Activated CD8-positive, alpha-beta T cell treated with anti-CD3 and anti-CD28 coated beads for 36 hours (primary cell): ENCODE measurements around the gene ENTREP1. TPM values are rescaled to one million over a fixed set of nuclear protein-coding genes. Genes with fewer than 3 reads are reported as not detected.

ENCODE experiments used
- ATAC-seq: fragments of 200-7000 bp; cut with Tn5 transposase; one replicate; pipeline ENCODE4 v1.10.0; 2021; ENCODE audit warnings: mild to moderate bottlenecking, moderate library complexity
- CTCF ChIA-PET: fragments of 350-600 bp; sonication (Branson Sonifier 250); formaldehyde crosslinking; loops from one replicate; lab custom pipeline; 2021; ENCODE audit warnings: antibody characterized with exemption; lab: Charles Lee
- POLR2A ChIA-PET: fragments of 350-600 bp; sonication (Branson Sonifier 250); formaldehyde crosslinking; loops from one replicate; lab custom pipeline; 2021; ENCODE audit warnings: antibody characterized with exemption; lab: Charles Lee
- DNase-seq: peaks from one replicate; pipeline ENCODE4 v3.0.0-alpha.2; 2020
- H3K27ac Mint-ChIP-seq: one replicate; pipeline ENCODE4 v1.8.0; 2021; ENCODE audit warnings: mild to moderate bottlenecking, mixed read lengths
- H3K27me3 Mint-ChIP-seq: one replicate; pipeline ENCODE4 v1.8.0; 2021; ENCODE audit warnings: mixed read lengths
- H3K36me3 Mint-ChIP-seq: one replicate; pipeline ENCODE4 v1.8.0; 2021; ENCODE audit warnings: low read depth, mixed read lengths
- H3K4me1 Mint-ChIP-seq: one replicate; pipeline ENCODE4 v1.8.0; 2021; ENCODE audit warnings: low read depth, mixed read lengths
- H3K4me3 Mint-ChIP-seq: one replicate; pipeline ENCODE4 v1.8.0; 2021; ENCODE audit warnings: mild to moderate bottlenecking, moderate library complexity, mixed read lengths
- H3K9me3 Mint-ChIP-seq: one replicate; pipeline ENCODE4 v1.8.0; 2021; ENCODE audit warnings: mixed read lengths
- intact Hi-C: fragments of 100-400 bp; cut with micrococcal nuclease; formaldehyde crosslinking; loops from one replicate; pipeline ENCODE4 v1.10.0; 2022
- total RNA-seq, 2 experiments: library from RNA; stranded (reverse); gene quantifications; one replicate each; pipeline ENCODE4 v1.2.3, GENCODE V29; 2021
- TF ChIP-seq, protein P1 (sequence below): fragments of 200-600 bp; IDR thresholded peaks from one replicate; pipeline ENCODE4 v1.8.0; 2022; ENCODE audit warnings: antibody characterized with exemption, mild to moderate bottlenecking

Gene ENTREP1
- total RNA-seq, 2 experiments from 2014 or later, result not detected

DNA sequence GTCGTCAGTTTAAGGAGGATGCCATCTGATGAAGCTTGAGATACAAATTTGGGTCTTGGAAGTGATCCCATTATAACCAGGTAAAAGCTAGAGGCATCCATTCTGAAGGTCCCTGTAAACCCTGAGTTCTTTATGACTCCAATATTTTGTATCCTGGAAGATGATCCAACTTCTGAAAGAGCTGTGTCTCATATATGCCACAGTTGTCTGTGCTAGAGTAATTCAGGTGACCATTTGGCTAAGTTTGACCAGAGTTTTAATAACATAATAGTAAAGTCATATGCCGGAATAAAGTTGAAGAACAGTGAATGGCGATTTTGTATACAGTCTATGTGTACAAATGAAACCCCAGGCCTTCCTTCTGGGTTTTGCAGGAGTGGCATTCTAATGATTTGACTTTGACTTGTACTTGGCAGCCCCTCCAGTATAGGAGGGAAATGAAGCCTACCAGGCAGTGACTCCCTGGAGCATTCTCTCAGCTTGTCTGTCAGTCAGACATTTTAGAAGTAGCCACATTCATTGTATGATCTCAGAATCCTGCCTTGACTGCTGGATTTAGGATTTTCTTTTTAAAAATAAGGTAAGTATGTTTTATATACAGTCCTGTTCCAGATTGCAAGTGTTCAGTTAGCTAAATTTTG, 39.6 kb downstream of the ENTREP1 start:
- no peaks in the 10 kb centered on the region for H3K36me3 Mint-ChIP-seq
- CTCF ChIA-PET, result interaction anchor here (0.6 kb wide), 1 partner anchor 277 kb away, joined by 4 read pairs; no protein-coding TSS in a partner anchor
- H3K27me3 Mint-ChIP-seq, result peaks cover 16% of the 10 kb centered on the region
- H3K4me3 Mint-ChIP-seq, result no peak overlapping the region
- intact Hi-C loops, result no loop called here
- ATAC-seq, result no peak
- peaks cover 2% of the 10 kb centered on the region for H3K9me3 Mint-ChIP-seq
- TF ChIP-seq, protein P1, sequence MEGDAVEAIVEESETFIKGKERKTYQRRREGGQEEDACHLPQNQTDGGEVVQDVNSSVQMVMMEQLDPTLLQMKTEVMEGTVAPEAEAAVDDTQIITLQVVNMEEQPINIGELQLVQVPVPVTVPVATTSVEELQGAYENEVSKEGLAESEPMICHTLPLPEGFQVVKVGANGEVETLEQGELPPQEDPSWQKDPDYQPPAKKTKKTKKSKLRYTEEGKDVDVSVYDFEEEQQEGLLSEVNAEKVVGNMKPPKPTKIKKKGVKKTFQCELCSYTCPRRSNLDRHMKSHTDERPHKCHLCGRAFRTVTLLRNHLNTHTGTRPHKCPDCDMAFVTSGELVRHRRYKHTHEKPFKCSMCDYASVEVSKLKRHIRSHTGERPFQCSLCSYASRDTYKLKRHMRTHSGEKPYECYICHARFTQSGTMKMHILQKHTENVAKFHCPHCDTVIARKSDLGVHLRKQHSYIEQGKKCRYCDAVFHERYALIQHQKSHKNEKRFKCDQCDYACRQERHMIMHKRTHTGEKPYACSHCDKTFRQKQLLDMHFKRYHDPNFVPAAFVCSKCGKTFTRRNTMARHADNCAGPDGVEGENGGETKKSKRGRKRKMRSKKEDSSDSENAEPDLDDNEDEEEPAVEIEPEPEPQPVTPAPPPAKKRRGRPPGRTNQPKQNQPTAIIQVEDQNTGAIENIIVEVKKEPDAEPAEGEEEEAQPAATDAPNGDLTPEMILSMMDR, result no peak
- no peak for DNase-seq
- no peaks in the 10 kb centered on the region for H3K4me1 Mint-ChIP-seq
- POLR2A ChIA-PET, result no interaction called here
- H3K27ac Mint-ChIP-seq, result no peak overlapping the region

DNA sequence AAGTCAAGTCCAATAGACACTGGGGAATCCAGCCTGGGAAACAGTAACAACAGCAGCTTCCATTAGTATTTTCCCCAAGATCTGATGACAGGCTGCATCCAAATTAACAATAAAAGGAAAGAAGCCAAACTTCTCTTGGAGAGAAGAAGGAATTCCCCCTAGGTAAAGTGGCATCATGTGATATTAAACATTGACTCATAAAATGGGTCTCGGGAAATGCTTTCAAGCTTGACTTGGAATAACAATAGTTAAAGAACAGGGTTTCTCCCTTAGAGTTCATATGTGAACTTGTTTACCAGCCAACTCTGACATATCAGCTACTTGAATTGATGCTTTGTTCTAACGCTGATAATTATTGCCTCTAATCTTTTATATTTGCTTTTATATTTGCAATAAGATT, 45.4 kb downstream of the ENTREP1 start:
- Mint-ChIP-seq H3K27ac (no peak overlapping the region), H3K4me1 (no peaks in the 10 kb centered on the region), H3K27me3 (peaks cover 19% of the 10 kb centered on the region), H3K9me3 (peaks cover 2% of the 10 kb centered on the region), H3K4me3 (no peak overlapping the region), H3K36me3 (no peaks in the 10 kb centered on the region)
- intact Hi-C loops, result no loop called here
- CTCF ChIA-PET, result no interaction called here
- DNase-seq (no peak), ATAC-seq (no peak)
- TF ChIP-seq, protein P1, result no peak
- POLR2A ChIA-PET, result no interaction called here

GRCh38 chr9:69371001-69371400, 46.0 kb downstream of the ENTREP1 start:
- H3K4me3 Mint-ChIP-seq, result no peak overlapping the region
- intact Hi-C loops, result no loop called here
- CTCF ChIA-PET, result no interaction called here
- peaks cover 17% of the 10 kb centered on the region for H3K27me3 Mint-ChIP-seq
- ATAC-seq, result no peak
- H3K36me3 Mint-ChIP-seq, result no peaks in the 10 kb centered on the region
- POLR2A ChIA-PET, result interaction anchor here (0.6 to 0.9 kb wide), 2 partner anchors 26 to 650 kb away, joined by 3 read pairs; no protein-coding TSS in a partner anchor
- no peak for DNase-seq
- TF ChIP-seq, protein P1, result no peak
- H3K9me3 Mint-ChIP-seq, result peaks cover 2% of the 10 kb centered on the region
- no peak overlapping the region for H3K27ac Mint-ChIP-seq
- no peaks in the 10 kb centered on the region for H3K4me1 Mint-ChIP-seq

DNA sequence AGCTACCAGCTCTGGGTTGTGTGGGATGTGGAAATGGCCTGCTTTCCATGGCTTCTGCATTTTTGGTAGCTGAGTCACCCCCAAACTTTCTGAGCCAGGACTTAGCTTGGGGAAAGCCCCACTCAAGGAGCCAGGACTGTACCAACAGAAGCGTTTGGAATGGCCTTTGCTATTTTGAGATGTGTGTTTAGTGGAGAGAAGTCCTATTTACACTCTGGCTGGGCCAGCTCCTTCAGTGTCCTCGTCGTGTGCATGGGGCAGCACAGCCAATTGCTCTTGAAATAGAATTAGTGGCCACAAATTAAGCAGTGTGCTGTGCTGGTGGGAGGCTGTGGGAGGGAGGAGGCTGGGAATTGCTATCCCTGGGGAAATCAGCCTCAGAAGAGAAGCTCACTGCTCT, 51.6 kb downstream of the ENTREP1 start:
- TF ChIP-seq, protein P1, result no peak
- H3K27ac Mint-ChIP-seq, result no peak overlapping the region
- CTCF ChIA-PET, result interaction anchor here (1.9 kb wide), 1 partner anchor 46 kb away, joined by 5 read pairs; no protein-coding TSS in a partner anchor
- no peaks in the 10 kb centered on the region for H3K4me1 Mint-ChIP-seq
- H3K36me3 Mint-ChIP-seq, result no peaks in the 10 kb centered on the region
- no peak for ATAC-seq
- POLR2A ChIA-PET, result no interaction called here
- intact Hi-C loops, result no loop called here
- no peaks in the 10 kb centered on the region for H3K9me3 Mint-ChIP-seq
- H3K4me3 Mint-ChIP-seq, result no peak overlapping the region
- H3K27me3 Mint-ChIP-seq, result peaks cover under 1% of the 10 kb centered on the region
- DNase-seq, result no peak

GRCh38 chr9:69377291-69377690, 52.3 kb downstream of the ENTREP1 start:
- intact Hi-C loops, result no loop called here
- CTCF ChIA-PET, result no interaction called here
- Mint-ChIP-seq H3K27ac (no peak overlapping the region), H3K36me3 (no peaks in the 10 kb centered on the region), H3K4me3 (no peak overlapping the region), H3K27me3 (no peaks in the 10 kb centered on the region), H3K9me3 (no peaks in the 10 kb centered on the region), H3K4me1 (no peaks in the 10 kb centered on the region)
- POLR2A ChIA-PET, result no interaction called here
- no peak for DNase-seq
- TF ChIP-seq, protein P1, result no peak
- ATAC-seq, result no peak
